Lower lobe of right lung (tissue), 1 donor: ENCODE data around the gene PCDHGA4. TPM values are rescaled to one million over a fixed set of nuclear protein-coding genes. Genes with fewer than 3 reads are reported as not detected.

Experiments used
- total RNA-seq: library from RNA; stranded (reverse); fragmentation: NEBNext Ultra II Directional; extraction: Animal tissue kit (Norgen Biotek cat#: 25700); gene quantifications from one replicate; pipeline ENCODE4 v1.2.1, GENCODE V29; 2021
- donor health status: DM: no; HTN: yes; CAD: no; lungs with severe emphysema.

Gene PCDHGA4
- total RNA-seq, 1 donor from 2014 or later = 3.1 TPM

Other genes with a start within 250 kb of the PCDHGA4 start
- 2.2 TPM for gene PCDHB4, start 233.2 kb upstream of the PCDHGA4 start, total RNA-seq
- 1.8 TPM for gene PCDHB5, start 219.8 kb upstream of the PCDHGA4 start, total RNA-seq
- gene PCDHB6, start 205.0 kb upstream of the PCDHGA4 start, total RNA-seq = 0.41 TPM
- 1.9 TPM for gene PCDHB7, start 182.4 kb upstream of the PCDHGA4 start, total RNA-seq
- gene PCDHB8, start 177.2 kb upstream of the PCDHGA4 start, total RNA-seq = 2.6 TPM
- 2.6 TPM for gene PCDHB16, start 172.6 kb upstream of the PCDHGA4 start, total RNA-seq
- 3.0 TPM for gene PCDHB9, start 167.9 kb upstream of the PCDHGA4 start, total RNA-seq
- 2.0 TPM for gene PCDHB10, start 162.7 kb upstream of the PCDHGA4 start, total RNA-seq
- 2.7 TPM for gene PCDHB11, start 155.4 kb upstream of the PCDHGA4 start, total RNA-seq
- gene PCDHB12, start 146.3 kb upstream of the PCDHGA4 start, total RNA-seq = 1.7 TPM
- 2.9 TPM for gene PCDHB13, start 141.1 kb upstream of the PCDHGA4 start, total RNA-seq
- 2.1 TPM for gene PCDHB14, start 131.7 kb upstream of the PCDHGA4 start, total RNA-seq
- gene PCDHB15, start 109.6 kb upstream of the PCDHGA4 start, total RNA-seq = 2.8 TPM
- gene SLC25A2, start 51.0 kb upstream of the PCDHGA4 start, total RNA-seq = 0.71 TPM
- 65.0 TPM for gene TAF7, start 34.2 kb upstream of the PCDHGA4 start, total RNA-seq
- 0.53 TPM for gene PCDHGA1, start 24.5 kb upstream of the PCDHGA4 start, total RNA-seq
- gene PCDHGA2, start 16.3 kb upstream of the PCDHGA4 start, total RNA-seq = 2.7 TPM
- gene PCDHGA3, start 11.2 kb upstream of the PCDHGA4 start, total RNA-seq = 1.8 TPM
- 1.8 TPM for gene PCDHGB1, start 4.9 kb upstream of the PCDHGA4 start, total RNA-seq
- gene PCDHGB2, start 5.0 kb downstream of the PCDHGA4 start, total RNA-seq = 3.7 TPM
- gene PCDHGA5, start 9.1 kb downstream of the PCDHGA4 start, total RNA-seq = 2.8 TPM
- 2.2 TPM for gene PCDHGB3, start 15.2 kb downstream of the PCDHGA4 start, total RNA-seq
- gene PCDHGA6, start 18.9 kb downstream of the PCDHGA4 start, total RNA-seq = 3.2 TPM
- 1.9 TPM for gene PCDHGA7, start 27.7 kb downstream of the PCDHGA4 start, total RNA-seq
- gene PCDHGB4, start 32.7 kb downstream of the PCDHGA4 start, total RNA-seq = 5.3 TPM
- 1.5 TPM for gene PCDHGA8, start 37.6 kb downstream of the PCDHGA4 start, total RNA-seq
- gene PCDHGB5, start 42.9 kb downstream of the PCDHGA4 start, total RNA-seq = 9.1 TPM
- gene PCDHGA9, start 47.8 kb downstream of the PCDHGA4 start, total RNA-seq = 4.8 TPM
- gene PCDHGB6, start 53.0 kb downstream of the PCDHGA4 start, total RNA-seq = 7.7 TPM
- gene PCDHGA10, start 58.0 kb downstream of the PCDHGA4 start, total RNA-seq = 5.4 TPM
- gene PCDHGB7, start 62.7 kb downstream of the PCDHGA4 start, total RNA-seq = 15.9 TPM
- gene PCDHGA11, start 66.0 kb downstream of the PCDHGA4 start, total RNA-seq = 3.2 TPM
- gene PCDHGA12, start 75.5 kb downstream of the PCDHGA4 start, total RNA-seq = 5.9 TPM
- 82.4 TPM for gene PCDHGC3, start 120.9 kb downstream of the PCDHGA4 start, total RNA-seq
- 1.5 TPM for gene PCDHGC4, start 130.0 kb downstream of the PCDHGA4 start, total RNA-seq
- gene PCDHGC5, start 134.1 kb downstream of the PCDHGA4 start, total RNA-seq = 1.8 TPM